Tibial artery (tissue), 4 donors: ENCODE data around the gene PPP1R16B.
A peak's percentile ranks its signal among the peaks of the same experiment; 100 is the strongest.

ENCODE experiments used
- DNase-seq, 2 donors: peaks; one replicate each; pipeline ENCODE4 v3.0.0-alpha.2; 2019
- H3K27ac ChIP-seq, 2 donors: fragments of 200-600 bp; sonication (generic) in 1 of 2; 1 replicate in 1 of 2; 2 replicates in 1 of 2; pipeline ENCODE4 v1.5.1; 2018 to 2019; ENCODE audit warnings: mild to moderate bottlenecking in 1 of 2
- H3K27me3 ChIP-seq, 2 donors: fragments of 200-600 bp; sonication (generic) in 1 of 2; one replicate each; pipeline versions ENCODE4 v1.5.1 to v1.6.0; 2016 to 2019
- H3K36me3 ChIP-seq, 3 donors: fragments of 200-600 bp; sonication (generic) in 2 of 3; one replicate each; pipeline ENCODE4 v1.5.1; 2016 to 2019; ENCODE audit warnings: mild to moderate bottlenecking in 2 of 3
- H3K4me1 ChIP-seq, 4 donors: fragments of 200-600 bp; sonication (generic) in 2 of 4; 1 replicate in 3 of 4; 2 replicates in 1 of 4; pipeline ENCODE4 v1.5.1; 2016 to 2019
- H3K4me3 ChIP-seq, 2 donors: fragments of 200-600 bp; sonication (generic) in 1 of 2; 1 replicate in 1 of 2; 2 replicates in 1 of 2; pipeline ENCODE4 v1.5.1; 2018 to 2019; ENCODE audit warnings: mild to moderate bottlenecking in 2 of 2
- H3K9me3 ChIP-seq, 3 donors: fragments of 200-600 bp; sonication (generic) in 1 of 3; one replicate each; pipeline ENCODE4 v1.5.1; 2016 to 2019
- intact Hi-C: fragments of 100-400 bp; cut with DNase I; formaldehyde crosslinking; loops from one replicate; pipeline ENCODE4 v1.15.0; 2023; ENCODE audit warnings: low total_unique reads
- TF ChIP-seq, protein P1 (sequence below), 2 experiments: fragments of 200-600 bp in 1 of 2; fragments of 450-650 bp in 1 of 2; IDR thresholded peaks; one replicate each; pipeline ENCODE4 v1.5.1; 2017 to 2019; ENCODE audit warnings: antibody characterized with exemption in 2 of 2, mild to moderate bottlenecking in 1 of 2, moderate library complexity in 1 of 2

The PPP1R16B gene

DNA sequence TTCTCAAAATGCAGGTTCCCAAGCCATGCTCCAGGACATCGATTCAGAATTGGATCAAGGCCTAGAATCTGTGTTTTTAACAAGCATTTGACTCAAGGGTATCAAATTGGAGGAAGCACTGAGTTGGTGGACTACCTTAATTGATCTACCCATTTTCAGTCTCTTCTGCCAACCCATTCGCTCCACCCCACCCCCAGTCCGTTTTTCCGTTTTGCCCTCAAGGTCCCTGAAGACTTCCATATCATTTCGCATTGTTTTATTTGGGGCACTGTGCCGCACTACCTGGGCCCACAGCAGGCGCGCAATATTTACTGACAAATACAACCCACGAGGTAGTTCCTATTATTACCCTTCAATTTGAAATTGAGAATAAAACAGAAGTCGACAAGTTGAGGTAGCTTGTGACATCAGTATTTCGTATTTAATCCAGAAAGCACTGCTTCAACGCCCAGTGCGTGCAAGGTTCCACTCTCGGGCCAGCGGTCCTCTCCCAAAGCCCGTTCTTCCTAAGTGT is 156.1 kb downstream of the PPP1R16B start:
- TF ChIP-seq, protein P1, sequence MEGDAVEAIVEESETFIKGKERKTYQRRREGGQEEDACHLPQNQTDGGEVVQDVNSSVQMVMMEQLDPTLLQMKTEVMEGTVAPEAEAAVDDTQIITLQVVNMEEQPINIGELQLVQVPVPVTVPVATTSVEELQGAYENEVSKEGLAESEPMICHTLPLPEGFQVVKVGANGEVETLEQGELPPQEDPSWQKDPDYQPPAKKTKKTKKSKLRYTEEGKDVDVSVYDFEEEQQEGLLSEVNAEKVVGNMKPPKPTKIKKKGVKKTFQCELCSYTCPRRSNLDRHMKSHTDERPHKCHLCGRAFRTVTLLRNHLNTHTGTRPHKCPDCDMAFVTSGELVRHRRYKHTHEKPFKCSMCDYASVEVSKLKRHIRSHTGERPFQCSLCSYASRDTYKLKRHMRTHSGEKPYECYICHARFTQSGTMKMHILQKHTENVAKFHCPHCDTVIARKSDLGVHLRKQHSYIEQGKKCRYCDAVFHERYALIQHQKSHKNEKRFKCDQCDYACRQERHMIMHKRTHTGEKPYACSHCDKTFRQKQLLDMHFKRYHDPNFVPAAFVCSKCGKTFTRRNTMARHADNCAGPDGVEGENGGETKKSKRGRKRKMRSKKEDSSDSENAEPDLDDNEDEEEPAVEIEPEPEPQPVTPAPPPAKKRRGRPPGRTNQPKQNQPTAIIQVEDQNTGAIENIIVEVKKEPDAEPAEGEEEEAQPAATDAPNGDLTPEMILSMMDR (IDR thresholded peaks at IDR 0.05): peak in 1 of 2 experiments; percentile 13
- no peaks in the 10 kb centered on the region for H3K9me3 ChIP-seq
- no peaks in the 10 kb centered on the region for H3K27me3 ChIP-seq
- DNase-seq: no peak
- peak overlapping the region; percentile 79 to 91 for H3K27ac ChIP-seq
- H3K4me1 ChIP-seq: peaks cover 0 to 16% (median 9%) of the 10 kb centered on the region in 4 donors
- H3K4me3 ChIP-seq: peak overlapping the region; percentile 76 to 91
- H3K36me3 ChIP-seq: no peaks in the 10 kb centered on the region
- intact Hi-C loops: loop anchor here (5.0 kb wide), 1 partner anchor 34 kb away; the partner anchor contains the start of gene FAM83D

DNA sequence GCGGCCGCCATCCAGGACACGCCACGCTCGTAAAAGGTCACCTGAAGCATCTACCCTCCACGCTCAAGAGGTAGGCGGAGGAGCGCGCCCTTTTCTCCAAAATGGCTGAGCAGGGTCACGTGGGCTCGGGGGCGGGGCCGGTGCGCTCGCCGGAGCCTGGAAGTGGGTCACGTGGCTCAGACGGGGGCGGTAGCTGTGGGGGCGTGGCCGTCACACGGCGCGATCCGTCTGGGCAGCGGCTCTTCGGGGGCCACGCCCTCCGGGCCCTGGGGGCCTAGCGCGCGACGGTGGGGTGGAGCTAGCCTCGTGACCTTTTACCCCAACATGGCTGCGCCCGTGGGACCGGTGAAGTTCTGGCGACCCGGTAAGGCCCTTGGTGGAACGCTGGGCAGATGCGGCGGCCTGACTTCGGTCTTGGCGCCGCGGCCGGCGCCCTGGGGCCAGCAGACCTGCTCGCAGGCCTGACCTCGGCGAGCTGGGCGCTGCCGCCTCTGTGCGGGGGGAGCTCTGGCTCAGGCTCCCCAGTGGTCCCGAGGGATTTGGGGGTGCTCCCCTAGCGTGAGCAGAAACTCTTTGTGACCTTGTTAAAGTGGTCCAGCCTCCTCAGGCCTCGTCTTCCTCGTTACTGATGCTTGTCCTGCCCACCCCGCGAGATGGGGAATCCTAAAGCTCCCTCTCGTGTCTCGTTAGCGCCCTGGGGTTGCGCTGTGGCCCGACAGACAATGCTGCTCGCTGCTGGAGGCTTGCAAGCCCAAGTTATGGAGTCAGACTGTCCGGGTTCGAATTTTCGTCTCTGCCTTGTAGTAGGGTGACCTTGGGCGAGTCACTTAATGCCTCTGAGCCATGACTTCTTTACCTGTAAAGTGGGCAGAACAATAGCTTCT is 156.8 kb downstream of the PPP1R16B start, which contains the start of gene DHX35:
Gene DHX35 (plus strand): TSS at position 301 of the 884 bp plus-strand sequence. CDS start 24 bp downstream, at position 325.
- Histone ChIP-seq H3K4me1 (peaks cover 0 to 16% (median 9%) of the 10 kb centered on the region in 4 donors), H3K4me3 (peak within 1 kb of the TSS; percentile 76 to 91), H3K36me3 (no peaks in the 10 kb centered on the region), H3K27ac (peak within 1 kb of the TSS; percentile 79 to 91), H3K9me3 (no peaks in the 10 kb centered on the region), H3K27me3 (no peaks in the 10 kb centered on the region)
- intact Hi-C loops: loop anchor here (5.0 kb wide), 1 partner anchor 35 kb away; the partner anchor contains the start of gene FAM83D
- TF ChIP-seq, protein P1 (IDR thresholded peaks at IDR 0.05): peak; percentile 5 to 27
- DNase-seq: peak; percentile 96 to 99

DNA sequence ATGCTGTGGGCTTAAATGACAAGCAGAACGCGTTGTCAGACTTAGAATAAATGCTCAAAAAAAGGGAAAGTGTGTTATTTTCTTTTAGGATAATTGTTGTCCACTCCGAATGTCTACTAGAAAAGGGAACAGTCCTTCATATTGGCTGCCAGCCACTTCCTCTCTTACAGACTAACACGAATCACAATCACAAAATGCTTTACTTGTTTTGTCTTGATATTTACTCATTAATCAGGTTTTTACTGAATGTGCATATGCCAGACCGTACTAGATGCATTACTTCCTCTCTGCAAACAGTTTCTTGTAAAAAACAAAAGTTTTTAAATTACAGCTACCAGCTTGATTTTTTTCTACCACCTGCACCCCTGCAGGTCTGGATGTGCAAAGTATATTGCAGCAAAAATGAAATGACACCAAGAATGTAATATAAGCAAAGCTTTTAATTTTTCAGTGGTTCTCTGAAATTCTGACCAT is 157.5 kb downstream of the PPP1R16B start:
- TF ChIP-seq, protein P1 (IDR thresholded peaks at IDR 0.05): no peak
- Histone ChIP-seq H3K4me1 (peaks cover 0 to 16% (median 9%) of the 10 kb centered on the region in 4 donors), H3K9me3 (no peaks in the 10 kb centered on the region), H3K27me3 (no peaks in the 10 kb centered on the region), H3K27ac (peak overlapping the region; percentile 79 to 91), H3K36me3 (no peaks in the 10 kb centered on the region), H3K4me3 (peak overlapping the region; percentile 76 to 91)
- intact Hi-C loops: loop anchor here (5.0 kb wide), 1 partner anchor 36 kb away; the partner anchor contains the start of gene FAM83D
- no peak for DNase-seq

DNA sequence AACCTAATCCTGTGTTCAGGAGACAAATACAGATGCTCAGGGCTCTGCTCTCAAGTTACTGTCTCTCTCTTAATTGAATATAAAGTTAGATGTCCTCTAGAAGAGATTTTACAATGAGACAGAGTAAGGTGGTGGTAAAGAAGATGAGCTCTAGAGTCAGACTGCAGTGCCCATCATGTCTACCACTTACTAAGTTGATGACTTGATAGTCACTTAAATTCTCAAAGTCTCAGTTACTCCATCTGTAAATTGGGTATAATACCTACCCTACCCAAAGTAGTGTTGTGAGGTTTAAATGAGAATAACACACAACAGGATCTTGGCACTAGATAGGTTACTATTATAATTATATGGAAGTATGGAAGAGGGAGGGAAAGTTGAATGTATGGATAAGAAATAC is 158.2 kb downstream of the PPP1R16B start:
- no peak for DNase-seq
- Histone ChIP-seq H3K9me3 (no peaks in the 10 kb centered on the region), H3K4me3 (no peak overlapping the region), H3K27ac (no peak overlapping the region), H3K4me1 (peaks cover 0 to 16% (median 9%) of the 10 kb centered on the region in 4 donors), H3K36me3 (peaks cover 0 to 2% (median 0%) of the 10 kb centered on the region in 3 donors), H3K27me3 (no peaks in the 10 kb centered on the region)
- intact Hi-C loops: loop anchor here (2.0 to 5.0 kb wide), 2 partner anchors 36 to 75 kb away; partner anchors contain the start of gene FAM83D
- TF ChIP-seq, protein P1 (IDR thresholded peaks at IDR 0.05): no peak

DNA sequence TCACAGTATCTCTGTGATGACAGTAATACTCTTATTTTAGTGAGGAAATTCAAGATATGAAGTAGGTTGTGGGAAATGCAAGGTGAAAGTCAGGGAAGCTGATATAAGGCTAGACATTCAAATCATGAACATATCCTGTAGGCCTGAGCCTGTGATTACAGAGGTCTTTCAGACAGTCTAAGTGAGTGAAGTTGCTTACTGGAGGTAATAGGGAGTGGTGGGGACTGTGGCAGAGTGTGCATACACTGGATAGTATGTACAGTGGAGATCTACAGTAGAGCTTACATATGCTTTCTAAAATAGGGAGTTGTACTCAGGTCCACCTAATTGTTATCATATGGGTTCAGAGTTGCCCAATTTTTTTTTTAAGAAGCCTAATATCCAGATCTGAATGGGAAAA is 159.8 kb downstream of the PPP1R16B start:
- Histone ChIP-seq H3K4me3 (no peak overlapping the region), H3K36me3 (peaks cover 0 to 15% (median 9%) of the 10 kb centered on the region in 3 donors), H3K9me3 (no peaks in the 10 kb centered on the region), H3K4me1 (peaks cover 0 to 16% (median 9%) of the 10 kb centered on the region in 4 donors), H3K27me3 (no peaks in the 10 kb centered on the region), H3K27ac (no peak overlapping the region)
- intact Hi-C loops: loop anchor here (2.0 kb wide), 1 partner anchor 74 kb away; no protein-coding TSS in a partner anchor
- no peak for DNase-seq
- TF ChIP-seq, protein P1 (IDR thresholded peaks at IDR 0.05): no peak
